ENCODE measurements around the gene ZNF615.
"Not testable (repeated sequence)": the region's sequence is repeated elsewhere in the genome, so short reads cannot be mapped to it uniquely, and the experiment has no call there.

Gene ZNF615

DNA sequence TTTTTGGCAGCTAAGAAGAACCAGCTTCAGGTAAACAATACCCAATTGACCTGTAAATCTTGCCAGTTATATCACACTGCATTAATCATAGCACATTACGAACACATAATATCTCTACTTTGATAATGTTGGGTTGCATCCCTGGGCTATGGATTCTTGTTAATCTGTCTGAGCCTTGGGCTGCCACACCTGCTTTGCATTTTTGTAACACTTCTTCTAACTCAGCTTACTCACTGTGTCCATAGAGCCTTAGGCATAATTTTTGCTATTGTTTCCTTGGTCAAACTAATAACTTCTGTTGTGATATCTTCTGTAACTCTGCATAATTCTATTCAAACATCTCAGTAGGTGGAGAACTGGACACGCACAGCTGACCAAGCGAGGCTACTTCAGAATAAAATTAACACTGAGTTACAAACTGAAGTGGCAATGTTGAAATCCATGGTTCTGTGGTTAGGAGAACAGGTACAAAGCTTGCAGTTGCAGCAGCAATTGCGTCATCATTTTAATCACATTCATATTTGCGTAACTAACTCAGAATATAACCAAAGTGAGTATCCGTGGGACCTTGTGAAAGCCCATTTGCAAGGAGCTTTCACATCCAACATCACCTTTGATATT, 27.8 kb downstream of the ZNF615 start:
- H2AFZ ChIP-seq (ENCODE audit: low read length, unreplicated experiment), result no peak overlapping the region
- no peaks in the 10 kb centered on the region for H3K4me1 ChIP-seq (ENCODE audit: control insufficient read depth, insufficient read depth, low read length, unreplicated experiment)
- H3K27me3 ChIP-seq (ENCODE audit: insufficient read depth, low read length), result no peaks in the 10 kb centered on the region
- H3K4me3 ChIP-seq (ENCODE audit: low read depth, low read length), result no peak overlapping the region
- H3K27ac ChIP-seq (ENCODE audit: low read depth, low read length), result no peak overlapping the region
- H3K36me3 ChIP-seq (ENCODE audit: insufficient read depth, low read length), result peaks cover 17% of the 10 kb centered on the region
- H3K79me2 ChIP-seq (ENCODE audit: control insufficient read depth, insufficient read depth, low read length, unreplicated experiment), result peaks cover 20% of the 10 kb centered on the region

DNA sequence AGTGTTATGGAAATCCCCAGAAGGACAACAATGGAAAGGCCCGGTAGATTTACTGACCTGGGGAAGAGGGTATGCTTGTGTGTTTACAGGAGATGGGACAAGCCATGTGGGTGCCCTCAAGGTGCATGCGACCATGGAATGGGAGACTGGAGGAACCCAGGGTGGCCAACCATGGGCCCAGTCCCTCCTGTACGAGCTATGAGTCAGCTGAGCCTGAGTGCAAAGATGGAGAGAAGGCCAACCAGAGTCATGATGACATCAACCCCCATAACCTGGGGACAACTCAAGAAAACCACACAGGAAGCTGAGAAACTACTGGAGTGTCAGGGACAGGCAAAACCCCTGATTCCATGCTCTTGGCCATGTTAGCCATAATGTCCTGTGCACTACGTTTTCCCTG, 29.1 kb downstream of the ZNF615 start:
- Histone ChIP-seq H3K79me2 (ENCODE audit: control insufficient read depth, insufficient read depth, low read length, unreplicated experiment) (peaks cover 12% of the 10 kb centered on the region), H3K36me3 (ENCODE audit: insufficient read depth, low read length) (peaks cover 25% of the 10 kb centered on the region), H3K27ac (ENCODE audit: low read depth, low read length) (no peak overlapping the region), H3K4me1 (ENCODE audit: control insufficient read depth, insufficient read depth, low read length, unreplicated experiment) (no peaks in the 10 kb centered on the region), H3K4me3 (ENCODE audit: low read depth, low read length) (no peak overlapping the region), H3K27me3 (ENCODE audit: insufficient read depth, low read length) (no peaks in the 10 kb centered on the region), H2AFZ (ENCODE audit: low read length, unreplicated experiment) (no peak overlapping the region)

DNA sequence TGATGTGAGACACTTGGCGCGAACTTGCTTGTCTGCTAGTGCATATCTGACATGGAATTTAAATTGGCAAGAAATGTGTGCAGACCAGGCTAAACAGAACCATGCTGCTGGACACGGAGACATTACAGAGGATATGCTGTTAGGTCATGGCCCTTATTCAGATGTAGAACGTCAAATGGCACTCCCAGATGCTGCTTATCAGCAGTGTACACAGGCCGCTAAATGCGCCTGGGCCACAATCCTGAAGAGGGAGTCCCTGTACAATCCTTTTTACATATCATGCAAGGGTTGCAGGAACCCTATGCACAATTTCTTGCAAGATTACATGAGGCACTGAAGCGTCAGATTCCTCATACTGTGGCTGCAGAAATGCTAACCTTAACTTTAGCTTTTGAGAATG, 30.7 kb downstream of the ZNF615 start:
- no peak overlapping the region for H3K27ac ChIP-seq (ENCODE audit: low read depth, low read length)
- H3K4me3 ChIP-seq (ENCODE audit: low read depth, low read length), result no peak overlapping the region
- H3K4me1 ChIP-seq (ENCODE audit: control insufficient read depth, insufficient read depth, low read length, unreplicated experiment), result no peaks in the 10 kb centered on the region
- peaks cover 34% of the 10 kb centered on the region for H3K36me3 ChIP-seq (ENCODE audit: insufficient read depth, low read length)
- peaks cover 9% of the 10 kb centered on the region for H3K79me2 ChIP-seq (ENCODE audit: control insufficient read depth, insufficient read depth, low read length, unreplicated experiment)
- H2AFZ ChIP-seq (ENCODE audit: low read length, unreplicated experiment), result no peak overlapping the region
- H3K27me3 ChIP-seq (ENCODE audit: insufficient read depth, low read length), result no peaks in the 10 kb centered on the region

DNA sequence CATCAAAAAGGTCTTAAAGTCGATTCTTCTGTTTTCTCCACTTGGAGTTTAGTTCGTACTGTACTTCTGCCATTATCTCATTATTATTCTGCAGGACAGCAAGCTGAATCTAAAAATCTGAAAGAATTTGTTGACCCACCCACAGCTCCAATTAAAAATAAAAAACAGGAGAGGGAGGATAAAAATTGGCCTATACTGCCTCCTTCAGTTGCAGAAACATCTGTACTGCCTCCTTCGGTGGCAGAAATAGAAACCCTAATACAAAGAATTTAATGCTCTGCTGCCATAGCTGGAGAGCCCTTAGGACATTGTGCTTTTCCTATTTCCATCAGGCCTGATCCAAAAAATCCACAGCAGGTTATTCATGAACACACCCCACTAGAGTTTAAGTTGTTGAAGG, 31.2 kb downstream of the ZNF615 start:
- no peak overlapping the region for H2AFZ ChIP-seq (ENCODE audit: low read length, unreplicated experiment)
- H3K4me1 ChIP-seq (ENCODE audit: control insufficient read depth, insufficient read depth, low read length, unreplicated experiment), result no peaks in the 10 kb centered on the region
- H3K4me3 ChIP-seq (ENCODE audit: low read depth, low read length), result no peak overlapping the region
- H3K27ac ChIP-seq (ENCODE audit: low read depth, low read length), result no peak overlapping the region
- peaks cover 34% of the 10 kb centered on the region for H3K36me3 ChIP-seq (ENCODE audit: insufficient read depth, low read length)
- no peaks in the 10 kb centered on the region for H3K27me3 ChIP-seq (ENCODE audit: insufficient read depth, low read length)
- peaks cover 6% of the 10 kb centered on the region for H3K79me2 ChIP-seq (ENCODE audit: control insufficient read depth, insufficient read depth, low read length, unreplicated experiment)

DNA sequence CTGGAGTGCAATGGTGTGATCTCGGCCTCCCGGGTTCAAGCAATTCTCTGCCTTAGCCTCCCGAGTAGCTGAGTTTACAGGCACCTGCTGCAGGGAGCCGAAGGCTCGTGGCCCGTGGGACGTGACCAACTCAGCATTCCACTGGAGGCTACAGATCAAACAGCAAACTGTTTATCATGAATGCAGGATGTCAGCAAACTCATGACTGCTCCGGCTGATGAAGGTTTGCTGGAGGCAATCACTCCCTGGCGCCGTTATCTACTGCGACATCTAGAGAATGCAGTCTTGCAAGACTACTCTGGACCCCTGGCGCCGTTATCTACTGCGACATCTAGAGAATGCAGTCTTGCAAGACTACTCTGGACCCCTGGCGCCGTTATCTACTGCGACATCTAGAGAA, 32.2 kb downstream of the ZNF615 start:
- not testable (repeated sequence) for H3K27ac ChIP-seq (ENCODE audit: low read depth, low read length); H3K27me3 ChIP-seq (ENCODE audit: insufficient read depth, low read length); H3K4me3 ChIP-seq (ENCODE audit: low read depth, low read length); H2AFZ ChIP-seq (ENCODE audit: low read length, unreplicated experiment); H3K4me1 ChIP-seq (ENCODE audit: control insufficient read depth, insufficient read depth, low read length, unreplicated experiment); H3K79me2 ChIP-seq (ENCODE audit: control insufficient read depth, insufficient read depth, low read length, unreplicated experiment)
- H3K36me3 ChIP-seq (ENCODE audit: insufficient read depth, low read length), result peaks cover 39% of the 10 kb centered on the region

DNA sequence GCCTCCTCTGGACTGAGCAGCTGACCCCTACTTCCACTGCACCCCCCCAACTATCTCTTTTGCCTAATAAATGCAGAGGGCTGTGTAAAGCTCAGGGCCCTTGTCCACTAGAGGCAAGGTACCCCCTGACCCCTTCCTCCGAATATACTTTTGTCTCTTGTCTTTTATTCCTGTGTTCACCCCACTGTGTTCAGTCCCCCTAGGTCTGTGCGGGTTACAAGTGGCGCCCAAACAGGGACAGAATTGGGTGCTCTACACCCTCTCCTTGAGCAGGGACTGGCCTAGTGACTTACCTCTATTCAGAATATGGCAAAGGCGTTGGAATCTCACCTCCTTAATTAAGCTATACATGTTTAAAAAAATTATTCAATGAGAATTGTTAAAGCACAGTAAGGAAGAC, 36.4 kb downstream of the ZNF615 start:
- no peak overlapping the region for H3K27ac ChIP-seq (ENCODE audit: low read depth, low read length)
- H2AFZ ChIP-seq (ENCODE audit: low read length, unreplicated experiment), result no peak overlapping the region
- no peaks in the 10 kb centered on the region for H3K4me1 ChIP-seq (ENCODE audit: control insufficient read depth, insufficient read depth, low read length, unreplicated experiment)
- H3K27me3 ChIP-seq (ENCODE audit: insufficient read depth, low read length), result no peaks in the 10 kb centered on the region
- no peak overlapping the region for H3K4me3 ChIP-seq (ENCODE audit: low read depth, low read length)
- H3K36me3 ChIP-seq (ENCODE audit: insufficient read depth, low read length), result peaks cover 59% of the 10 kb centered on the region
- no peaks in the 10 kb centered on the region for H3K79me2 ChIP-seq (ENCODE audit: control insufficient read depth, insufficient read depth, low read length, unreplicated experiment)

DNA sequence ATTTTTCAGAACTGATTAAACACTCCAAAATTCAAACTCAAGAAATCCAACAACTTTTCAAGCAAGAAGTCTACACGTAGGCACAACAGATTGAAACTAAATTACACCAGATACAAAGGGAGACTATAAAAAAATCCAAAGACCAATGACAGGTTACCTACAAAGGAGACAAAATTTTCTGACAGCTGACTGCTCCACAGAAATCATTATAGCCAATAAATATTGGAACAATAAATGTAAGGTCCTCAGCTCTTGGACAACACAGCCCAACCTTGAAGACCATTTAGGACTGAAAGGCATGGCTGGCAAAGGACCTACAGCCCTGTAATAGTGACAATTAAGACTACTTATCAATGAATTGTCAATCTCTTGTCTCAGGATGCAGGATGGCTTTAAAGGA, 37.3 kb downstream of the ZNF615 start:
- Histone ChIP-seq H3K4me1 (ENCODE audit: control insufficient read depth, insufficient read depth, low read length, unreplicated experiment) (no peaks in the 10 kb centered on the region), H3K27me3 (ENCODE audit: insufficient read depth, low read length) (no peaks in the 10 kb centered on the region), H3K4me3 (ENCODE audit: low read depth, low read length) (no peak overlapping the region), H2AFZ (ENCODE audit: low read length, unreplicated experiment) (no peak overlapping the region), H3K79me2 (ENCODE audit: control insufficient read depth, insufficient read depth, low read length, unreplicated experiment) (no peaks in the 10 kb centered on the region), H3K36me3 (ENCODE audit: insufficient read depth, low read length) (peaks cover 67% of the 10 kb centered on the region), H3K27ac (ENCODE audit: low read depth, low read length) (no peak overlapping the region)

DNA sequence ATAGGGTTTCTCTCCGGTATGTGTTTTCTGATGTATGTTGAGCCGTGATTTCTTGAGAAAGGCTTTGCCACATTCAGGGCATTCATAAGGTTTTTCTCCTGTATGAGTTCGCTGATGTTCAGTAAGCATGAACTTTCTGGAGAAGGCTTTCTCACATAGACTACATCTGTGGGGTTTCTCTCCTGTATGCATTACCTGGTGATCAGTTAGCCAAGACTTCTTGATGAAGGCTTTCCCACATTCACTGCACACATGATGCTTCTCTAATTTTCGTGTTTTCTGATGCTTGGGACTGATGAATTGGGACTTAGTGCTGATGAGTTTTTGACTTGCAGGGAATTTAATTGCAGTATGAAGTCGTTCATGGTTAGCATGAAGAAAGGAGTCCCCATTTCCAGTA, 42.4 kb downstream of the ZNF615 start:
- H3K36me3 ChIP-seq (ENCODE audit: insufficient read depth, low read length), result peaks cover 58% of the 10 kb centered on the region
- H3K4me1 ChIP-seq (ENCODE audit: control insufficient read depth, insufficient read depth, low read length, unreplicated experiment), result no peaks in the 10 kb centered on the region
- H3K27ac ChIP-seq (ENCODE audit: low read depth, low read length), result no peak overlapping the region
- no peak overlapping the region for H3K4me3 ChIP-seq (ENCODE audit: low read depth, low read length)
- no peak overlapping the region for H2AFZ ChIP-seq (ENCODE audit: low read length, unreplicated experiment)
- H3K27me3 ChIP-seq (ENCODE audit: insufficient read depth, low read length), result no peaks in the 10 kb centered on the region
- no peaks in the 10 kb centered on the region for H3K79me2 ChIP-seq (ENCODE audit: control insufficient read depth, insufficient read depth, low read length, unreplicated experiment)

DNA sequence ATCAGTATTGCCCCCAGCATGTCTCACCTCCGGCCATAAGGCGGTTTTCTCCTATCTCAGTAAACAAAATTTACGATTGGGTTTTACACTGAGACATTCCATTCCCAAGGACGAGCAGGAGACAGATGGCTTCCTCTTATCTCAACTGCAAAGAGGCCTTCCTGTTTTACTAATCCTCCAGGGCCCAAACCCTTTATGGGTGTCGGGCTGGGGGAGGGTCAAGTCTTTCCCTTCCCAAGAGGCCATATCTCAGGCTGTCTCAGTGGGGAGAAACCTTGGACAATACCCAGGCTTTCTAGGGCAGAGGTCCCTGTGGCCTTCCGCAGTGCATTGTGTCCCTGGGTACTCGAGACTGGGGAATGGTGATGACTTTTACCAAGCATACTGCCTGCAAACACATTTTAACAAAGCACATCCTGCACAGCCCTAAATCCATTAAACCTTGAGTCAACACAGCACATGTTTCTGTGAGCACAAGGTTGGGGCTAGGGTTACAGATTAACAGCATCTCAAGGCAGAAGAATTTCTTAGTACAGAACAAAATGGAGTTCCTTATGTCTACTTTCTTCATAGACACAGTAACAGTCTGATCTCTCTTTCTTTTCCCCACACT, 47.3 kb downstream of the ZNF615 start:
- not testable (repeated sequence) for H3K4me1 ChIP-seq (ENCODE audit: control insufficient read depth, insufficient read depth, low read length, unreplicated experiment); H3K4me3 ChIP-seq (ENCODE audit: low read depth, low read length); H3K79me2 ChIP-seq (ENCODE audit: control insufficient read depth, insufficient read depth, low read length, unreplicated experiment); H3K27ac ChIP-seq (ENCODE audit: low read depth, low read length); H2AFZ ChIP-seq (ENCODE audit: low read length, unreplicated experiment); H3K27me3 ChIP-seq (ENCODE audit: insufficient read depth, low read length)
- H3K36me3 ChIP-seq (ENCODE audit: insufficient read depth, low read length), result peaks cover 21% of the 10 kb centered on the region

DNA sequence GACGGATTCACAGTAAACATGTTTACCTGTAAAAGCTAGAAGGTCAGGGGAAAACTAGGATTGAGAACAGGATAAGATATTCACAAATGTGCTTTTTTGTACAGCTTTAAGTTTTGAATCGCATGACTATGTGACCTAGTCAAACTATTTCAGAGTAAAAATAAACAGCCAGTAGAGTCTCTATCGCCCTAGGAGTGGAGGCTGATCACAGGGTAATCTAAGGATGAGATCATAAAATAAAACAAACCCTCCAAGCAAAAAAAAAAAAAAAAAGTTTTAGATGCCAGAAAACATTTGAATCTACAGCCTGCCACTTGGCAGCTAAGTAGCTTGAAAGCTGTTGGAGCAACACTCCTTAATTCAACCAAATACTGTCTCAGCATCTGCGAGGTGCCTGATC, 48.2 kb downstream of the ZNF615 start:
- Histone ChIP-seq H3K79me2 (ENCODE audit: control insufficient read depth, insufficient read depth, low read length, unreplicated experiment) (no peaks in the 10 kb centered on the region), H3K27me3 (ENCODE audit: insufficient read depth, low read length) (no peaks in the 10 kb centered on the region), H3K36me3 (ENCODE audit: insufficient read depth, low read length) (peaks cover 11% of the 10 kb centered on the region), H3K4me1 (ENCODE audit: control insufficient read depth, insufficient read depth, low read length, unreplicated experiment) (no peaks in the 10 kb centered on the region), H2AFZ (ENCODE audit: low read length, unreplicated experiment) (no peak overlapping the region), H3K4me3 (ENCODE audit: low read depth, low read length) (no peak overlapping the region), H3K27ac (ENCODE audit: low read depth, low read length) (no peak overlapping the region)

DNA sequence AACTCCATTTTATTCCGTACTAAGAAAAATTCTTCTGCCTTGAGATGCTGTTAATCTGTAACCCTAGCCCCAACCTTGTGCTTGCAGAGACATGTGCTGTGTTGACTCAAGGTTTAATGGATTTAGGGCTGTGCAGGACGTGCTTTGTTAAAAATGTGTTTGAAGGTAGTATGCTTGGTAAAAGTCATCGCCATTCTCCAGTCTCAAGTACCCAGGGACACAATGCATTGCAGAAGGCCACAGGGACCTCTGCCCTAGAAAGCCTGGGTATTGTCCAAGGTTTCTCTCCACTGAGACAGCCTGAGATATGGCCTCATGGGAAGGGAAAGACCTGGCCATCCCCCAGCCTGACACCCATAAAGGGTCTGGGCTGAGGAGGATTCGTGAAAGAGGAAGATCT, 50.2 kb downstream of the ZNF615 start:
- H3K79me2 ChIP-seq (ENCODE audit: control insufficient read depth, insufficient read depth, low read length, unreplicated experiment); H3K36me3 ChIP-seq (ENCODE audit: insufficient read depth, low read length); H3K27me3 ChIP-seq (ENCODE audit: insufficient read depth, low read length); H3K4me1 ChIP-seq (ENCODE audit: control insufficient read depth, insufficient read depth, low read length, unreplicated experiment); H3K27ac ChIP-seq (ENCODE audit: low read depth, low read length); H2AFZ ChIP-seq (ENCODE audit: low read length, unreplicated experiment); H3K4me3 ChIP-seq (ENCODE audit: low read depth, low read length): not testable (repeated sequence)
